Measurements from ENCODE around the gene MTCL3.

MTCL3 gene

DNA sequence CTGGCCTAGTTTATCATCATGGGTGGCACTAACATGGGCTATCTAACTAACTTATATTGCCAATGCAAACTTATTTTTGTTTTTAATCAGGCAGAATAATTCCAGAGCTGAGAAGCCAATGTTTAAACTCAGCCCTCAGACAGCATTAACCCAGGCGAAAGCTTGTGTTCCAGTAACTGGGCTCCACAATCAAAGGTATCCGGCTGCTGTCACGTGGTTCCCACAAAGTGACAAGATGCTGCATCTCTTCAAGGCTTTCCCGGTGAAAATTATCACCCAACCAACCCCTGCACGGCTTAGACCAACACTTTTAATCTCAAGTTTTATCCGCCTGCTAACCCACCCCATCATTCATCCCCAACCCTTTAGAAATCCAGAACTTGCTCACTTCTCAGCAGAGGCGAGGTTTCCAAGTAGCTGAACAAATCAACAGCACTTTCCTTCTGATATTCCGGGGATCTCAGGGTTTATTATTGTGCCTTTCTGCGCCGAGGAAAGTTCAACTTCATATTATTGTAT, 885 bp downstream of the MTCL3 start:
- Histone ChIP-seq H3K4me3 (IDR thresholded peaks at IDR 0.05; ENCODE audit: insufficient read depth, low read depth, low read length) (no peak overlapping the region), H3K4me1 (ENCODE audit: low read depth, poor library complexity, severe bottlenecking) (peaks cover 5% of the 10 kb centered on the region), H3K79me2 (ENCODE audit: insufficient read depth, low read depth) (no peaks in the 10 kb centered on the region), H3K9ac (no peak overlapping the region), H3K36me3 (ENCODE audit: insufficient read depth) (no peaks in the 10 kb centered on the region), H2AFZ (ENCODE audit: low read depth) (no peak overlapping the region), H3K27me3 (ENCODE audit: insufficient read depth, low read depth) (no peaks in the 10 kb centered on the region), H4K20me1 (ENCODE audit: insufficient read depth) (no peaks in the 10 kb centered on the region), H3K27ac (no peak overlapping the region), H3K4me2 (no peak overlapping the region)
- TF ChIP-seq, protein P1, sequence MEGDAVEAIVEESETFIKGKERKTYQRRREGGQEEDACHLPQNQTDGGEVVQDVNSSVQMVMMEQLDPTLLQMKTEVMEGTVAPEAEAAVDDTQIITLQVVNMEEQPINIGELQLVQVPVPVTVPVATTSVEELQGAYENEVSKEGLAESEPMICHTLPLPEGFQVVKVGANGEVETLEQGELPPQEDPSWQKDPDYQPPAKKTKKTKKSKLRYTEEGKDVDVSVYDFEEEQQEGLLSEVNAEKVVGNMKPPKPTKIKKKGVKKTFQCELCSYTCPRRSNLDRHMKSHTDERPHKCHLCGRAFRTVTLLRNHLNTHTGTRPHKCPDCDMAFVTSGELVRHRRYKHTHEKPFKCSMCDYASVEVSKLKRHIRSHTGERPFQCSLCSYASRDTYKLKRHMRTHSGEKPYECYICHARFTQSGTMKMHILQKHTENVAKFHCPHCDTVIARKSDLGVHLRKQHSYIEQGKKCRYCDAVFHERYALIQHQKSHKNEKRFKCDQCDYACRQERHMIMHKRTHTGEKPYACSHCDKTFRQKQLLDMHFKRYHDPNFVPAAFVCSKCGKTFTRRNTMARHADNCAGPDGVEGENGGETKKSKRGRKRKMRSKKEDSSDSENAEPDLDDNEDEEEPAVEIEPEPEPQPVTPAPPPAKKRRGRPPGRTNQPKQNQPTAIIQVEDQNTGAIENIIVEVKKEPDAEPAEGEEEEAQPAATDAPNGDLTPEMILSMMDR (conservative IDR thresholded peaks at IDR 0.05; ENCODE audit: low read depth, low read length): no peak

DNA sequence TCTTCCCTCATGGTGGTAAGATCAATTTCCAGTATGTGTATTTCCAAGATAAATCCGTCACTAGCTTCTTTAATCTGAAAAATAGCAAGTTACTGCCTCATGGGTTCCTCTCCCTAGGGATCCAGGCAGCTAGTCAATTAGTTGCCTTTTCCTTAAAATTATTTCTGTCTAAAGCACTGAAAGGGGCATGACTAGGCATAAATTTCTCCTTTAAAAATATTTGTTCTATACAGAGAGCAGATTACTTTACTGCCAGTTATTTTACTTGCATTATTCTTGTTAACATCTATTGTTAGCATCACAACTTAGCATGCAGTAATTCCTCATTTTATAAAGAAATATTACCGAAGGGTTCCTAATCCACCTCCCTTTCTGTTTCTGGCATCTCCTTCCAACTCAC, 1.4 kb downstream of the MTCL3 start:
- H4K20me1 ChIP-seq (ENCODE audit: insufficient read depth): no peaks in the 10 kb centered on the region
- H3K27me3 ChIP-seq (ENCODE audit: insufficient read depth, low read depth): no peaks in the 10 kb centered on the region
- no peak overlapping the region for H3K9ac ChIP-seq
- TF ChIP-seq, protein P1 (conservative IDR thresholded peaks at IDR 0.05; ENCODE audit: low read depth, low read length): no peak
- no peak overlapping the region for H2AFZ ChIP-seq (ENCODE audit: low read depth)
- peaks cover 5% of the 10 kb centered on the region for H3K4me1 ChIP-seq (ENCODE audit: low read depth, poor library complexity, severe bottlenecking)
- H3K79me2 ChIP-seq (ENCODE audit: insufficient read depth, low read depth): no peaks in the 10 kb centered on the region
- H3K4me2 ChIP-seq: no peak overlapping the region
- H3K27ac ChIP-seq: no peak overlapping the region
- H3K4me3 ChIP-seq (IDR thresholded peaks at IDR 0.05; ENCODE audit: insufficient read depth, low read depth, low read length): no peak overlapping the region
- H3K36me3 ChIP-seq (ENCODE audit: insufficient read depth): no peaks in the 10 kb centered on the region

DNA sequence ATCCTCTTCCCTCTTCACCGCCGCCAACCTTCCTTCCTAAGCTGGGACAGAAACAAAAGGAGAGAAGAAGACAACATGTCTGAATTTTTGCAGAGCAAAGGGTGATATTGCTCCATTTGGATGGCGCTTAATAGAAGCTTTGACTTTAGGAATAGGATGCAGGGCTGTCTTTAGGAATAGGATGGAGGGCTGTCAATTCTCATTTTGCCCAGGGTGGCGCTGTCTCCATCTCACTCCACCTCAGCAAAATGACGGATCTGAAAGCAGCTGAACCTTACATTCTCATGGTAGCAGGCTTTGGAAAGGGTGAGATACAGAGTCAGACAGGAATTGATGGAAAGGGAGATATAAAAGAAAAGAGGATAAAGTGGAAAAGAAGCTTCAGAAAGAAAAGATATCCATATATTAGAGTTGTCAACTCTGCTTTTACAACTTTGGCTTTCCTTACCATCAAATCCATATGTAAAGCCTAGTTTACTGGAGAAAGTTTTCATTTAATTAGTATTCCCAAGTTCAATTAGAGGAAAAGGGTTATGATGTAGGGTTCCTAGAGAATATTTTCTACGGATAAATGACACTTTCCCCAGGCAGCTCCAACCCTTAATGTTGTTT, 2.4 kb downstream of the MTCL3 start:
- TF ChIP-seq, protein P1 (conservative IDR thresholded peaks at IDR 0.05; ENCODE audit: low read depth, low read length): peak; percentile 88
- no peaks in the 10 kb centered on the region for H4K20me1 ChIP-seq (ENCODE audit: insufficient read depth)
- no peak overlapping the region for H3K4me3 ChIP-seq (IDR thresholded peaks at IDR 0.05; ENCODE audit: insufficient read depth, low read depth, low read length)
- no peaks in the 10 kb centered on the region for H3K27me3 ChIP-seq (ENCODE audit: insufficient read depth, low read depth)
- no peak overlapping the region for H3K9ac ChIP-seq
- no peak overlapping the region for H3K27ac ChIP-seq
- peaks cover 5% of the 10 kb centered on the region for H3K4me1 ChIP-seq (ENCODE audit: low read depth, poor library complexity, severe bottlenecking)
- H3K4me2 ChIP-seq: peak overlapping the region; percentile 56
- H3K79me2 ChIP-seq (ENCODE audit: insufficient read depth, low read depth): no peaks in the 10 kb centered on the region
- no peaks in the 10 kb centered on the region for H3K36me3 ChIP-seq (ENCODE audit: insufficient read depth)
- peak overlapping the region; percentile 76; the same call in 1 of the 2 replicates for H2AFZ ChIP-seq (ENCODE audit: low read depth)

GRCh38 chr6:127515794-127516661, 3.1 kb downstream of the MTCL3 start:
- Histone ChIP-seq H3K4me1 (ENCODE audit: low read depth, poor library complexity, severe bottlenecking) (peaks cover 5% of the 10 kb centered on the region), H2AFZ (ENCODE audit: low read depth) (peak overlapping the region; percentile 76), H3K27me3 (ENCODE audit: insufficient read depth, low read depth) (no peaks in the 10 kb centered on the region), H3K36me3 (ENCODE audit: insufficient read depth) (no peaks in the 10 kb centered on the region), H3K4me2 (peak overlapping the region; percentile 60), H3K4me3 (IDR thresholded peaks at IDR 0.05; ENCODE audit: insufficient read depth, low read depth, low read length) (no peak overlapping the region), H3K79me2 (ENCODE audit: insufficient read depth, low read depth) (no peaks in the 10 kb centered on the region), H3K27ac (no peak overlapping the region), H4K20me1 (ENCODE audit: insufficient read depth) (no peaks in the 10 kb centered on the region), H3K9ac (no peak overlapping the region)
- TF ChIP-seq, protein P1 (conservative IDR thresholded peaks at IDR 0.05; ENCODE audit: low read depth, low read length): no peak

Measured in KMS-11 (cell line).